GDM1 (cell line): ENCODE results near the gene NEU1.
"Not testable (repeated sequence)": the region's sequence is repeated elsewhere in the genome, so short reads cannot be mapped to it uniquely, and the experiment has no call there.

Experiments used
- DNase-seq: peaks from one replicate; lab custom pipeline; 2025; lab: John Stamatoyannopoulos, UW

Gene NEU1

DNA sequence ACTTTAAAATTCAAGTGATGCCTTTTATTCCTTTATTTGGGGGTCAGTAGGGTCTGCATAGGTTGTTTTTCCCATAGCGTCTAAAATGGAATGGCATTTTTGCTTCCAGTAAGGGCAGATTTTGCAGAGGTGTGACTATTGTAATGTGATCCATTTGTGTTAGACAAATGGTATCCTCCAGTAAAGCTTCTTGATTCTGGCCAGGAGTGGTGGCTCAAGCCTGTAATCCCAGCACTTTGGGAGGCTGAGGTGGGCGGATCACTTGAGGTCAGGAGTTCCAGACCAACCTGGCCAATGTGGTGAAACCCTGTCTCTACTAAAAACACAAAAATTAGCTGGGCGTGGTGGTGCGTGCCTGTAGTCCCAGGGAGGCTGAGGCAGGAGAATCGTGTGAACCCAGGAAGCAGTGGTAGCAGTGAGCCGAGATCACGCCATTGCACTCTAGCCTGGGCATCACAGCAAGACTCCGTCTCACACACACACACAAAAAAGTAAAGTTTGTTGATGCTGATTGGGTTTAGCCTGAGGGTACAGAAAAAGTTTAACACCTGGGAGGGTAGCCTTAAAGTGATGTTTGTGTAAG is 44.6 kb downstream of the NEU1 start:
- DNase-seq, result not testable (repeated sequence)

GRCh38 chr6:31817133-31817928 is 45.3 kb downstream of the NEU1 start:
- not testable (repeated sequence) for DNase-seq

DNA sequence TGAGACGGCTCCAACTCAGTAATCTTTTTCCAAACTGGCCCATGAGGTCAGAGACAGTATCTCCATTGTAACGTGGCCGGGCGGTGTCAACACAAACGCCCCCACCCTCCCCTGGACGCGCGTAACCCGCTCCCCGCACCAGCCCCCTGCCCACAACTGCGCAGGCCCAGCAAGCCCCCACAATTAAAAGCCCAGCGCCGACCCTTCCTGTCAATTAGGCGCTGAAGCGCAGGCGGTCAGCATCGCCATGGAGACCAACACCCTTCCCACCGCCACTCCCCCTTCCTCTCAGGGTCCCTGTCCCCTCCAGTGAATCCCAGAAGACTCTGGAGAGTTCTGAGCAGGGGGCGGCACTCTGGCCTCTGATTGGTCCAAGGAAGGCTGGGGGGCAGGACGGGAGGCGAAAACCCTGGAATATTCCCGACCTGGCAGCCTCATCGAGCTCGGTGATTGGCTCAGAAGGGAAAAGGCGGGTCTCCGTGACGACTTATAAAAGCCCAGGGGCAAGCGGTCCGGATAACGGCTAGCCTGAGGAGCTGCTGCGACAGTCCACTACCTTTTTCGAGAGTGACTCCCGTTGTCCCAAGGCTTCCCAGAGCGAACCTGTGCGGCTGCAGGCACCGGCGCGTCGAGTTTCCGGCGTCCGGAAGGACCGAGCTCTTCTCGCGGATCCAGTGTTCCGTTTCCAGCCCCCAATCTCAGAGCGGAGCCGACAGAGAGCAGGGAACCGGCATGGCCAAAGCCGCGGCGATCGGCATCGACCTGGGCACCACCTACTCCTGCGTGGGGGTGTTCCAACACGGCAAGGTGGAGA is 47.4 kb downstream of the NEU1 start, which contains the start of the genes HSPA1A and HSPA1L:
HSPA1A (plus strand) TSS at position 519 of the 814 bp plus-strand sequence; CDS start at position 733, 214 bp downstream.
HSPA1L (minus strand) TSS at position 259 of the 814 bp plus-strand sequence. CDS start 3,311 bp downstream, outside the sequence.
- DNase-seq, result peak; percentile 89

DNA sequence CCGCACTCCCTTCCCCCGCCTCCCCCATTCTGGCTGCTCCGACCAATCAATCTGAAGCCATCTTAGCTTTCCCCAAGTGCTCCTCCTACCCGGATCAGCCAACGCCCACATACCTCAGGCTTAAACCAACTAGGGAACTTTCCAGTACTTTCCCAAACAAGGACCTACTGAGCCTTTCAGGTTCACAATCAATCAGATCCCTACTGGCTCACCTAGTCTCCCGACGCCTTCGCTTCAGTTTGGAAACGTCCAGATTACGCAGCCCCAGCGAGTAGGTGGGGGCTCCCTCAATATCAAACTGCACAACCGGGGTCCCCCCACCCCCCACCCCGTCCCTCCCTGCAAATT is 48.0 kb downstream of the NEU1 start:
- peak; percentile 80 for DNase-seq

DNA sequence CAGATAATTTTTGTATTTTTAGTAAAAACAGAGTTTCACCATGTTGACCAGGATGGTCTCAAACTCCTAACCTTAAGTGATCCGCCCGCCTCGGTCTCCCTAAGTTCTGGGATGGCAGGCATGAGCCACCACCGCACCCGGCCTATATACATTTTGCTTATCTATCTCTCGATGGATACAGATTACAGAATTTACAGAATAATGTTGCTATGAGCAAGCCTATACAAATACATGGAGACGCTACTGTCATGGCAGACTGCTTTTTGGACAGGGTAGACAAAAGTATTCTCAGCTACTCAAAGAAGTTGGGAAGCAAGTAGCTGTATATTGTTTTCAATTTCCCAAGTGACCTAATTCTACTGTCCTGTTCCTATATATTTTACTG is 49.2 kb downstream of the NEU1 start:
- no peak for DNase-seq

GRCh38 chr6:31811645-31812044 is 51.0 kb downstream of the NEU1 start:
- no peak for DNase-seq

GRCh38 chr6:31808599-31808998 is 54.0 kb downstream of the NEU1 start:
- DNase-seq, result not testable (repeated sequence)
